ENCODE results near the gene EEF1A2.

The EEF1A2 gene

DNA sequence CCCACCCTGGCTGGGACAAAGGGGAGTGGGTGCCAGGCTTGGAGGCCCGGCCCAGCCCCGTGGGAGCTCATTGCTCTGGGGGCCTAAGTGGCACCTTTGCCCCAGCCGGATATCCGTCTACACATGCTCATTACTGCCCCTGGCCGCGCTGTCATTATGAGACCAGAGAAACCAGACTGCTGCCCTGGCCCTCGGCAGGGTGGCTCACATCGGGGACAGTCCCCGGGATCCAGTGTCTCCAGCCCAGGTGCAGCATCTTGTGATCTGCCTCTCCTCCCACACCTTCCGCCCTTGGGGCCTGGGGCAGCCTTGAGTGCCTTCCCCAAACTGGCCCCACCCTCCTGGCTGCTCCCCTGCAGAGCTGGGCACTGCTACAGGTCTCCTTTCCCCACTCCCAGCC, 43.8 kb upstream of the EEF1A2 start:
- ATAC-seq: no peak
- TF ChIP-seq CSDC2 (CRISPR knock-in tag; IDR thresholded peaks at IDR 0.05): no peak
- no peak for TF ChIP-seq OSR1 (CRISPR knock-in tag; IDR thresholded peaks at IDR 0.05)
- no peak for TF ChIP-seq ZFP30 (CRISPR knock-in tag; IDR thresholded peaks at IDR 0.05)
- no peak for TF ChIP-seq BACH2 (CRISPR knock-in tag; IDR thresholded peaks at IDR 0.05; ENCODE audit: borderline replicate concordance)
- no peak for TF ChIP-seq TCF4 (CRISPR knock-in tag; IDR thresholded peaks at IDR 0.05; ENCODE audit: borderline replicate concordance)
- TF ChIP-seq ZNF70 (CRISPR knock-in tag; IDR thresholded peaks at IDR 0.05): no peak
- no peak for TF ChIP-seq PPARA (CRISPR knock-in tag; IDR thresholded peaks at IDR 0.05; ENCODE audit: borderline replicate concordance)
- TF ChIP-seq, protein P1, sequence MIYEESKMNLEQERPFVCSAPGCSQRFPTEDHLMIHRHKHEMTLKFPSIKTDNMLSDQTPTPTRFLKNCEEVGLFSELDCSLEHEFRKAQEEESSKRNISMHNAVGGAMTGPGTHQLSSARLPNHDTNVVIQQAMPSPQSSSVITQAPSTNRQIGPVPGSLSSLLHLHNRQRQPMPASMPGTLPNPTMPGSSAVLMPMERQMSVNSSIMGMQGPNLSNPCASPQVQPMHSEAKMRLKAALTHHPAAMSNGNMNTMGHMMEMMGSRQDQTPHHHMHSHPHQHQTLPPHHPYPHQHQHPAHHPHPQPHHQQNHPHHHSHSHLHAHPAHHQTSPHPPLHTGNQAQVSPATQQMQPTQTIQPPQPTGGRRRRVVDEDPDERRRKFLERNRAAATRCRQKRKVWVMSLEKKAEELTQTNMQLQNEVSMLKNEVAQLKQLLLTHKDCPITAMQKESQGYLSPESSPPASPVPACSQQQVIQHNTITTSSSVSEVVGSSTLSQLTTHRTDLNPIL (CRISPR knock-in tag; IDR thresholded peaks at IDR 0.05; ENCODE audit: low read depth): no peak
- no peak for TF ChIP-seq ZFP3 (CRISPR knock-in tag; IDR thresholded peaks at IDR 0.05)
- TF ChIP-seq ARNTL (CRISPR knock-in tag; IDR thresholded peaks at IDR 0.05; ENCODE audit: borderline replicate concordance, low read depth): no peak
- TF ChIP-seq, protein P2, sequence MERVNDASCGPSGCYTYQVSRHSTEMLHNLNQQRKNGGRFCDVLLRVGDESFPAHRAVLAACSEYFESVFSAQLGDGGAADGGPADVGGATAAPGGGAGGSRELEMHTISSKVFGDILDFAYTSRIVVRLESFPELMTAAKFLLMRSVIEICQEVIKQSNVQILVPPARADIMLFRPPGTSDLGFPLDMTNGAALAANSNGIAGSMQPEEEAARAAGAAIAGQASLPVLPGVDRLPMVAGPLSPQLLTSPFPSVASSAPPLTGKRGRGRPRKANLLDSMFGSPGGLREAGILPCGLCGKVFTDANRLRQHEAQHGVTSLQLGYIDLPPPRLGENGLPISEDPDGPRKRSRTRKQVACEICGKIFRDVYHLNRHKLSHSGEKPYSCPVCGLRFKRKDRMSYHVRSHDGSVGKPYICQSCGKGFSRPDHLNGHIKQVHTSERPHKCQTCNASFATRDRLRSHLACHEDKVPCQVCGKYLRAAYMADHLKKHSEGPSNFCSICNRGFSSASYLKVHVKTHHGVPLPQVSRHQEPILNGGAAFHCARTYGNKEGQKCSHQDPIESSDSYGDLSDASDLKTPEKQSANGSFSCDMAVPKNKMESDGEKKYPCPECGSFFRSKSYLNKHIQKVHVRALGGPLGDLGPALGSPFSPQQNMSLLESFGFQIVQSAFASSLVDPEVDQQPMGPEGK (CRISPR knock-in tag; IDR thresholded peaks at IDR 0.05; ENCODE audit: borderline replicate concordance): no peak
- no peak for TF ChIP-seq ZC3H10 (CRISPR knock-in tag; IDR thresholded peaks at IDR 0.05)
- TF ChIP-seq RARB (CRISPR knock-in tag; IDR thresholded peaks at IDR 0.05): no peak
- TF ChIP-seq GLIS3 (CRISPR knock-in tag; IDR thresholded peaks at IDR 0.05): no peak
- no peak for TF ChIP-seq TOX (CRISPR knock-in tag; IDR thresholded peaks at IDR 0.05; ENCODE audit: borderline replicate concordance)
- TF ChIP-seq, protein P3, sequence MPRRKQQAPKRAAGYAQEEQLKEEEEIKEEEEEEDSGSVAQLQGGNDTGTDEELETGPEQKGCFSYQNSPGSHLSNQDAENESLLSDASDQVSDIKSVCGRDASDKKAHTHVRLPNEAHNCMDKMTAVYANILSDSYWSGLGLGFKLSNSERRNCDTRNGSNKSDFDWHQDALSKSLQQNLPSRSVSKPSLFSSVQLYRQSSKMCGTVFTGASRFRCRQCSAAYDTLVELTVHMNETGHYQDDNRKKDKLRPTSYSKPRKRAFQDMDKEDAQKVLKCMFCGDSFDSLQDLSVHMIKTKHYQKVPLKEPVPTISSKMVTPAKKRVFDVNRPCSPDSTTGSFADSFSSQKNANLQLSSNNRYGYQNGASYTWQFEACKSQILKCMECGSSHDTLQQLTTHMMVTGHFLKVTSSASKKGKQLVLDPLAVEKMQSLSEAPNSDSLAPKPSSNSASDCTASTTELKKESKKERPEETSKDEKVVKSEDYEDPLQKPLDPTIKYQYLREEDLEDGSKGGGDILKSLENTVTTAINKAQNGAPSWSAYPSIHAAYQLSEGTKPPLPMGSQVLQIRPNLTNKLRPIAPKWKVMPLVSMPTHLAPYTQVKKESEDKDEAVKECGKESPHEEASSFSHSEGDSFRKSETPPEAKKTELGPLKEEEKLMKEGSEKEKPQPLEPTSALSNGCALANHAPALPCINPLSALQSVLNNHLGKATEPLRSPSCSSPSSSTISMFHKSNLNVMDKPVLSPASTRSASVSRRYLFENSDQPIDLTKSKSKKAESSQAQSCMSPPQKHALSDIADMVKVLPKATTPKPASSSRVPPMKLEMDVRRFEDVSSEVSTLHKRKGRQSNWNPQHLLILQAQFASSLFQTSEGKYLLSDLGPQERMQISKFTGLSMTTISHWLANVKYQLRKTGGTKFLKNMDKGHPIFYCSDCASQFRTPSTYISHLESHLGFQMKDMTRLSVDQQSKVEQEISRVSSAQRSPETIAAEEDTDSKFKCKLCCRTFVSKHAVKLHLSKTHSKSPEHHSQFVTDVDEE (CRISPR knock-in tag; IDR thresholded peaks at IDR 0.05): no peak
- TF ChIP-seq, protein P4, sequence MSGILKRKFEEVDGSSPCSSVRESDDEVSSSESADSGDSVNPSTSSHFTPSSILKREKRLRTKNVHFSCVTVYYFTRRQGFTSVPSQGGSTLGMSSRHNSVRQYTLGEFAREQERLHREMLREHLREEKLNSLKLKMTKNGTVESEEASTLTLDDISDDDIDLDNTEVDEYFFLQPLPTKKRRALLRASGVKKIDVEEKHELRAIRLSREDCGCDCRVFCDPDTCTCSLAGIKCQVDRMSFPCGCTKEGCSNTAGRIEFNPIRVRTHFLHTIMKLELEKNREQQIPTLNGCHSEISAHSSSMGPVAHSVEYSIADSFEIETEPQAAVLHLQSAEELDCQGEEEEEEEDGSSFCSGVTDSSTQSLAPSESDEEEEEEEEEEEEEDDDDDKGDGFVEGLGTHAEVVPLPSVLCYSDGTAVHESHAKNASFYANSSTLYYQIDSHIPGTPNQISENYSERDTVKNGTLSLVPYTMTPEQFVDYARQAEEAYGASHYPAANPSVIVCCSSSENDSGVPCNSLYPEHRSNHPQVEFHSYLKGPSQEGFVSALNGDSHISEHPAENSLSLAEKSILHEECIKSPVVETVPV (CRISPR knock-in tag; IDR thresholded peaks at IDR 0.05): no peak

DNA sequence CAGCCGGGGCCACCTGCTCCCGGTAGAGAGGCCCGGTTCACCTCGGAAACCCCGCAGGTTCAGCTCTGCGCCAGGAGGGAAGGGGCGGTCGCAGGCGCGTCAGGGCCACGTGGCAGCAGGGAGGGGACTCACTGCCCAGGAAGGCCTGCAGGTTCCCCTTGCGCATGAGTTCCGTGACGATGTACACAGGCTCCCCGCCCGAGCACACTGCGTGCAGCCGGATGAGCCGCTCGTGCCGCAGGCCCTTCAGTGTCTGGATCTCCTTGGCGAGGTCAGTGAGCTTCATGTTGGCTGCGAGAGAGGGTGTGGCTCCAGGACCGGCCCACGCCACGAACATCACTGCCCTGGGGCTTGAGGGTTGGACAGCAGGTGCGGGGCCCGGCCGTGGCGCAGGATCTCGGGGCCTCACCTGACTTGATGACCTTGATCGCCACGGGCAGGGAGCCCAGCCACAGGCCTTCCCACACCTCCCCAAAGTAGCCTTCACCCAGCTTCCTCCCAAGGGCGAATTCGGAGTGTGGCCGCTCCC, 43.2 kb upstream of the EEF1A2 start:
- TF ChIP-seq TOX (CRISPR knock-in tag; IDR thresholded peaks at IDR 0.05; ENCODE audit: borderline replicate concordance) (no peak), ARNTL (CRISPR knock-in tag; IDR thresholded peaks at IDR 0.05; ENCODE audit: borderline replicate concordance, low read depth) (no peak), ZFP3 (CRISPR knock-in tag; IDR thresholded peaks at IDR 0.05) (no peak), ZNF70 (CRISPR knock-in tag; IDR thresholded peaks at IDR 0.05) (no peak), GLIS3 (CRISPR knock-in tag; IDR thresholded peaks at IDR 0.05) (no peak), TCF4 (CRISPR knock-in tag; IDR thresholded peaks at IDR 0.05; ENCODE audit: borderline replicate concordance) (no peak), ZNF8 (CRISPR knock-in tag; IDR thresholded peaks at IDR 0.05) (no peak), CSDC2 (CRISPR knock-in tag; IDR thresholded peaks at IDR 0.05) (no peak), ZC3H10 (CRISPR knock-in tag; IDR thresholded peaks at IDR 0.05) (no peak), ZFP30 (CRISPR knock-in tag; IDR thresholded peaks at IDR 0.05) (no peak), PPARA (CRISPR knock-in tag; IDR thresholded peaks at IDR 0.05; ENCODE audit: borderline replicate concordance) (no peak), BACH2 (CRISPR knock-in tag; IDR thresholded peaks at IDR 0.05; ENCODE audit: borderline replicate concordance) (no peak), ISL1 (CRISPR knock-in tag; IDR thresholded peaks at IDR 0.05) (no peak)
- TF ChIP-seq, protein P2 (CRISPR knock-in tag; IDR thresholded peaks at IDR 0.05; ENCODE audit: borderline replicate concordance): no peak
- TF ChIP-seq, protein P1 (CRISPR knock-in tag; IDR thresholded peaks at IDR 0.05; ENCODE audit: low read depth): no peak
- TF ChIP-seq, protein P5, sequence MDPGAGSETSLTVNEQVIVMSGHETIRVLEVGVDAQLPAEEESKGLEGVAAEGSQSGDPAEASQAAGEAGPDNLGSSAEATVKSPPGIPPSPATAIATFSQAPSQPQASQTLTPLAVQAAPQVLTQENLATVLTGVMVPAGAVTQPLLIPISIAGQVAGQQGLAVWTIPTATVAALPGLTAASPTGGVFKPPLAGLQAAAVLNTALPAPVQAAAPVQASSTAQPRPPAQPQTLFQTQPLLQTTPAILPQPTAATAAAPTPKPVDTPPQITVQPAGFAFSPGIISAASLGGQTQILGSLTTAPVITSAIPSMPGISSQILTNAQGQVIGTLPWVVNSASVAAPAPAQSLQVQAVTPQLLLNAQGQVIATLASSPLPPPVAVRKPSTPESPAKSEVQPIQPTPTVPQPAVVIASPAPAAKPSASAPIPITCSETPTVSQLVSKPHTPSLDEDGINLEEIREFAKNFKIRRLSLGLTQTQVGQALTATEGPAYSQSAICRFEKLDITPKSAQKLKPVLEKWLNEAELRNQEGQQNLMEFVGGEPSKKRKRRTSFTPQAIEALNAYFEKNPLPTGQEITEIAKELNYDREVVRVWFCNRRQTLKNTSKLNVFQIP (CRISPR knock-in tag; IDR thresholded peaks at IDR 0.05; ENCODE audit: borderline replicate concordance, low read depth): no peak
- TF ChIP-seq, protein P3 (CRISPR knock-in tag; IDR thresholded peaks at IDR 0.05): no peak
- no peak for ATAC-seq

Measured in SK-N-SH treated with all-trans-retinoic acid at 6 μM for 48 hours (cell line).